ENCODE measurements around the gene LGALS9. TPM values are rescaled to one million over a fixed set of nuclear protein-coding genes. Genes with fewer than 3 reads are reported as not detected.

The LGALS9 gene
- 100 to 1,000 TPM in 1 of 4 donors, 10 to 100 TPM in 3; 36.3 to 172 (median 54.3) TPM for total RNA-seq

- DNase-seq (ENCODE audit: low spot score) (no peak), ATAC-seq (ENCODE audit: low FRiP score) (no peak)
- TF ChIP-seq, protein P1, sequence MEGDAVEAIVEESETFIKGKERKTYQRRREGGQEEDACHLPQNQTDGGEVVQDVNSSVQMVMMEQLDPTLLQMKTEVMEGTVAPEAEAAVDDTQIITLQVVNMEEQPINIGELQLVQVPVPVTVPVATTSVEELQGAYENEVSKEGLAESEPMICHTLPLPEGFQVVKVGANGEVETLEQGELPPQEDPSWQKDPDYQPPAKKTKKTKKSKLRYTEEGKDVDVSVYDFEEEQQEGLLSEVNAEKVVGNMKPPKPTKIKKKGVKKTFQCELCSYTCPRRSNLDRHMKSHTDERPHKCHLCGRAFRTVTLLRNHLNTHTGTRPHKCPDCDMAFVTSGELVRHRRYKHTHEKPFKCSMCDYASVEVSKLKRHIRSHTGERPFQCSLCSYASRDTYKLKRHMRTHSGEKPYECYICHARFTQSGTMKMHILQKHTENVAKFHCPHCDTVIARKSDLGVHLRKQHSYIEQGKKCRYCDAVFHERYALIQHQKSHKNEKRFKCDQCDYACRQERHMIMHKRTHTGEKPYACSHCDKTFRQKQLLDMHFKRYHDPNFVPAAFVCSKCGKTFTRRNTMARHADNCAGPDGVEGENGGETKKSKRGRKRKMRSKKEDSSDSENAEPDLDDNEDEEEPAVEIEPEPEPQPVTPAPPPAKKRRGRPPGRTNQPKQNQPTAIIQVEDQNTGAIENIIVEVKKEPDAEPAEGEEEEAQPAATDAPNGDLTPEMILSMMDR (IDR thresholded peaks at IDR 0.05), result no peak
Observed at GRCh38 chr17:27630607-27631410, at the start of gene LGALS9. Gene LGALS9, plus strand, starts transcription at chr17:27631188. Its CDS starts 78 bp downstream, at chr17:27631266.

GRCh38 chr17:27582696-27583095 is 48.3 kb upstream of the LGALS9 start:
- DNase-seq (ENCODE audit: low spot score) (no peak), ATAC-seq (ENCODE audit: low FRiP score) (no peak)
- TF ChIP-seq, protein P1 (IDR thresholded peaks at IDR 0.05), result no peak

- ATAC-seq (ENCODE audit: low FRiP score), result no peak
- no peak for DNase-seq (ENCODE audit: low spot score)
- TF ChIP-seq, protein P1 (IDR thresholded peaks at IDR 0.05), result no peak
Observed at GRCh38 chr17:27585153-27585681, 45.8 kb upstream of the LGALS9 start.

GRCh38 chr17:27585792-27586191 is 45.2 kb upstream of the LGALS9 start:
- ATAC-seq (ENCODE audit: low FRiP score) (no peak), DNase-seq (ENCODE audit: low spot score) (no peak)
- TF ChIP-seq, protein P1 (IDR thresholded peaks at IDR 0.05), result no peak

- TF ChIP-seq, protein P1 (IDR thresholded peaks at IDR 0.05), result no peak
- DNase-seq (ENCODE audit: low spot score), result no peak
- no peak for ATAC-seq (ENCODE audit: low FRiP score)
Observed at GRCh38 chr17:27586203-27586721, 44.7 kb upstream of the LGALS9 start.

DNA sequence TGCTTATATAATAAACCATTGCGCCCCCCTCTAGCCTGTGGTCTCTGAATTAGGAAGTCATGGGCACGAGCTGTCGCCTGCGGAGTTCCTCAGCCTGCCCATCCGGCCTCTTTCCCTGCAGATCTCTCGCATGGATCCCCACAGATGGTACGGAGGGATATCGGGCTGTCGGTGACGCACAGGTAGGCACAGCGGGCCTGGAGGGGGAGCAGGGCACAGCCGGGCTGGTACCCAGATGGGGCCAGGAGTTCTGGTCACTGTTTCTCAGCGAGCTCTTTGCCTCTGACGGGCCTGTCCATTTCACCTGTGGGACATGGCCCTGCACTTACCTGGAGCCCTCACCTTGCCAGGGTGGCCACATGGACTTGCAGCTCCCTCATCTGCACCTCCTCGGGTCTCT is 42.6 kb upstream of the LGALS9 start:
- DNase-seq (ENCODE audit: low spot score) (no peak), ATAC-seq (ENCODE audit: low FRiP score) (no peak)
- TF ChIP-seq, protein P1 (IDR thresholded peaks at IDR 0.05), result no peak
